Esophagus squamous epithelium (tissue), 5 donors: ENCODE data around the gene GFOD2. TPM values are rescaled to one million over a fixed set of nuclear protein-coding genes. Genes with fewer than 3 reads are reported as not detected.
"Not testable (repeated sequence)": the region's sequence is repeated elsewhere in the genome, so short reads cannot be mapped to it uniquely, and the experiment has no call there.

Source experiments
- DNase-seq: peaks from one replicate; lab custom pipeline; 2025; lab: John Stamatoyannopoulos, UW
- H3K27ac ChIP-seq, 4 donors: fragments of 200-600 bp; sonication (generic); one replicate each; pipeline ENCODE4 v1.5.1; 2016 to 2019; ENCODE audit warnings: mild to moderate bottlenecking in 1 of 4
- H3K27me3 ChIP-seq, 4 donors: fragments of 200-600 bp; sonication (generic); 1 replicate in 3 of 4; 2 replicates in 1 of 4; pipeline versions ENCODE4 v1.5.1 to v1.6.0; 2017 to 2021; ENCODE audit warnings: antibody characterized with exemption in 1 of 4
- H3K36me3 ChIP-seq, 3 donors: fragments of 200-600 bp; sonication (generic); one replicate each; pipeline ENCODE4 v1.5.1; 2016 to 2019
- H3K4me1 ChIP-seq, 3 donors: fragments of 200-600 bp; sonication (generic); one replicate each; pipeline ENCODE4 v1.5.1; 2017 to 2019
- H3K4me3 ChIP-seq, 4 donors: fragments of 200-600 bp; sonication (generic); 1 replicate in 3 of 4; 2 replicates in 1 of 4; pipeline ENCODE4 v1.5.1; 2016 to 2019; ENCODE audit warnings: mild to moderate bottlenecking in 2 of 4, moderate library complexity in 1 of 4
- H3K9me3 ChIP-seq, 3 donors: fragments of 200-600 bp; sonication (generic); one replicate each; pipeline ENCODE4 v1.5.1; 2016 to 2019
- POLR2A ChIP-seq, 4 donors: fragments of 450-650 bp; IDR thresholded peaks; one replicate each; pipeline ENCODE4 v1.6.1; 2017; ENCODE audit warnings: antibody characterized with exemption in 4 of 4, mild to moderate bottlenecking in 4 of 4, moderate library complexity in 3 of 4
- whole genome bisulfite sequencing, 2 donors: methylation state at CpG; one replicate each; pipeline ENCODE4 v1.1.5; 2018; 5-methylcytosine and 5-hydroxymethylcytosine counted together
- intact Hi-C: fragments of 100-400 bp; cut with DNase I; formaldehyde crosslinking; loops from one replicate; pipeline ENCODE4 v1.15.0; 2022
- total RNA-seq, 4 donors: library from RNA; depleted of rRNA; stranded (reverse); fragments of >200 nt; gene quantifications; one replicate each; pipeline ENCODE4 v1.1.0, GENCODE V29; 2016
- TF ChIP-seq, protein P1 (sequence below), 6 experiments: fragments of 450-650 bp in 4 of 6; fragments of 200-600 bp in 2 of 6; sonication (generic) in 2 of 6; IDR thresholded peaks; one replicate each; pipeline ENCODE4 v1.5.1; 2016 to 2019; ENCODE audit warnings: antibody characterized with exemption in 6 of 6, mild to moderate bottlenecking in 4 of 6, moderate library complexity in 4 of 6
- donor health status: DM: yes; HTN: yes; CAD: no.

GFOD2 gene
- total RNA-seq, 4 donors from 2014 or later: 26.1 to 63.3 (median 37.3) TPM

DNA sequence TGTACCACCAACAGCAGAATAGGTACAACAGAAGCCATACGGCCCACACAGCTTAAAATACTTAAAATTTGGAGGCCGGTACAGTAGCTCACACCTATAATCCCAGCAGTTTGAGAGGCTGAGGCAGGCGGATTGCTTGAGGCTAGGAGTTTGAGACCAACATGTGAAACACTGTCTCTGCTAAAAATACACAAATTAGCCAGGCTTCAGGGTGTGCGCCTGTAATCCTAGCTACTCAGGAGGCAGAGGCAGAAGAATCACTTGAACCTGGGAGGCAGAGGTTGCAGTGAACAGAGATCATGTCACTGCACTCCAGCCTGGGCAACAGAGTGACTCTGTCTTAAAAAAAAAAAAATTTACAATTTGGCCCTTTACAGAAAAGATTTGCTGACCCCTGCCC lies 17.0 kb downstream of the GFOD2 start:
- H3K36me3 ChIP-seq: peaks cover 0 to 22% (median 0%) of the 10 kb centered on the region in 3 donors
- TF ChIP-seq POLR2A (IDR thresholded peaks at IDR 0.05): no peak
- TF ChIP-seq, protein P1, sequence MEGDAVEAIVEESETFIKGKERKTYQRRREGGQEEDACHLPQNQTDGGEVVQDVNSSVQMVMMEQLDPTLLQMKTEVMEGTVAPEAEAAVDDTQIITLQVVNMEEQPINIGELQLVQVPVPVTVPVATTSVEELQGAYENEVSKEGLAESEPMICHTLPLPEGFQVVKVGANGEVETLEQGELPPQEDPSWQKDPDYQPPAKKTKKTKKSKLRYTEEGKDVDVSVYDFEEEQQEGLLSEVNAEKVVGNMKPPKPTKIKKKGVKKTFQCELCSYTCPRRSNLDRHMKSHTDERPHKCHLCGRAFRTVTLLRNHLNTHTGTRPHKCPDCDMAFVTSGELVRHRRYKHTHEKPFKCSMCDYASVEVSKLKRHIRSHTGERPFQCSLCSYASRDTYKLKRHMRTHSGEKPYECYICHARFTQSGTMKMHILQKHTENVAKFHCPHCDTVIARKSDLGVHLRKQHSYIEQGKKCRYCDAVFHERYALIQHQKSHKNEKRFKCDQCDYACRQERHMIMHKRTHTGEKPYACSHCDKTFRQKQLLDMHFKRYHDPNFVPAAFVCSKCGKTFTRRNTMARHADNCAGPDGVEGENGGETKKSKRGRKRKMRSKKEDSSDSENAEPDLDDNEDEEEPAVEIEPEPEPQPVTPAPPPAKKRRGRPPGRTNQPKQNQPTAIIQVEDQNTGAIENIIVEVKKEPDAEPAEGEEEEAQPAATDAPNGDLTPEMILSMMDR (IDR thresholded peaks at IDR 0.05): no peak
- H3K4me1 ChIP-seq: peaks cover 4 to 46% (median 4%) of the 10 kb centered on the region in 3 donors
- no peaks in the 10 kb centered on the region for H3K9me3 ChIP-seq
- no peak for DNase-seq
- intact Hi-C loops: no loop called here
- peak overlapping the region in 1 of 4 donors; percentile 25 for H3K27ac ChIP-seq
- no peak overlapping the region for H3K4me3 ChIP-seq
- WGBS, 2 donors: 82 to 88% methylated on average over 4 of the region's 4 CpGs
- no peaks in the 10 kb centered on the region for H3K27me3 ChIP-seq

DNA sequence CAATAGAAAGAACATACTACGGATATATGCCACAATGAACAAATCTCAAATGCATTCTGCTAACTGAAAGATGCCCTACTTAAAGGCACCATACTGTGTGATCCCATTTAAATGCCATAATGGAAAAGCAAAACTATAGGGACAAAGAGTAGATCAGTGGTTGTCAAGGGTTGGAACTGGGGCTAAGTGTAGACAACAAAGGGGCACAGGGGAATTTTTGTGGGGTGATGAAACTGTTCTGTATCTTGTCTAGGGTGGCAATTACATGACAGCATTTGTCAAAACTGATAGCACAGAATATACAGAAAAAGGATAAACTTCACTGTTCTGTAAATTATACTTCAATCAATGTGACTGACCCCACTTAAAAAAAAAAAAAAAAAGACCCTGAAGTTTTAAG lies 17.7 kb downstream of the GFOD2 start:
- Histone ChIP-seq H3K9me3 (no peaks in the 10 kb centered on the region), H3K27ac (no peak overlapping the region), H3K36me3 (peaks cover 0 to 22% (median 0%) of the 10 kb centered on the region in 3 donors), H3K4me3 (no peak overlapping the region), H3K27me3 (no peaks in the 10 kb centered on the region), H3K4me1 (peaks cover 4 to 53% (median 4%) of the 10 kb centered on the region in 3 donors)
- 88 to 90% methylated on average over 1 of the region's 1 CpG for WGBS, 2 donors
- TF ChIP-seq POLR2A (IDR thresholded peaks at IDR 0.05): no peak
- TF ChIP-seq, protein P1 (IDR thresholded peaks at IDR 0.05): no peak
- intact Hi-C loops: no loop called here
- DNase-seq: no peak

DNA sequence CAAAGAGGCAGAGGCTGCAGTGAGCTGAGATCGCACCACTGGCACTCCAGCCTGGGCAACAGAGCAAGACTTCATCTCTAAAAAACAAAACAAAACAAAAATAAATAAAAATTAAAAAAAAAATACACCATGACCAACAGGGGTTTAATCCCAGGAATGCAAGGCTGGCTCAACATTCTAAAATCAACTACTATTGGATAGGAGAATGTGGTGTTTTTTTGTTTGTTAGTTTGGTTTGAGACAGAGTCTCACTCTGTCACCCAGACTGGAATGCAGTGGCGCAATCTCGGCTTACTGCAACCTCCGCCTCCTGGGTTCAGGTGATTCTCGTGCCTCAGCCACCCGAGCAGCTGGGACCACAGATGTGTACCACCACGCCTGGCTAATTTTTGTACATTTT lies 19.9 kb downstream of the GFOD2 start:
- no peak overlapping the region for H3K27ac ChIP-seq
- no peaks in the 10 kb centered on the region for H3K27me3 ChIP-seq
- peaks cover 0 to 44% (median 4%) of the 10 kb centered on the region in 3 donors for H3K4me1 ChIP-seq
- WGBS, 2 donors: 84 to 97% methylated on average over 6 to 7 of the region's 7 CpGs
- H3K36me3 ChIP-seq: peaks cover 0 to 22% (median 0%) of the 10 kb centered on the region in 3 donors
- intact Hi-C loops: no loop called here
- TF ChIP-seq POLR2A (IDR thresholded peaks at IDR 0.05): no peak
- TF ChIP-seq, protein P1 (IDR thresholded peaks at IDR 0.05): no peak
- no peak for DNase-seq
- H3K9me3 ChIP-seq: no peaks in the 10 kb centered on the region
- H3K4me3 ChIP-seq: no peak overlapping the region

DNA sequence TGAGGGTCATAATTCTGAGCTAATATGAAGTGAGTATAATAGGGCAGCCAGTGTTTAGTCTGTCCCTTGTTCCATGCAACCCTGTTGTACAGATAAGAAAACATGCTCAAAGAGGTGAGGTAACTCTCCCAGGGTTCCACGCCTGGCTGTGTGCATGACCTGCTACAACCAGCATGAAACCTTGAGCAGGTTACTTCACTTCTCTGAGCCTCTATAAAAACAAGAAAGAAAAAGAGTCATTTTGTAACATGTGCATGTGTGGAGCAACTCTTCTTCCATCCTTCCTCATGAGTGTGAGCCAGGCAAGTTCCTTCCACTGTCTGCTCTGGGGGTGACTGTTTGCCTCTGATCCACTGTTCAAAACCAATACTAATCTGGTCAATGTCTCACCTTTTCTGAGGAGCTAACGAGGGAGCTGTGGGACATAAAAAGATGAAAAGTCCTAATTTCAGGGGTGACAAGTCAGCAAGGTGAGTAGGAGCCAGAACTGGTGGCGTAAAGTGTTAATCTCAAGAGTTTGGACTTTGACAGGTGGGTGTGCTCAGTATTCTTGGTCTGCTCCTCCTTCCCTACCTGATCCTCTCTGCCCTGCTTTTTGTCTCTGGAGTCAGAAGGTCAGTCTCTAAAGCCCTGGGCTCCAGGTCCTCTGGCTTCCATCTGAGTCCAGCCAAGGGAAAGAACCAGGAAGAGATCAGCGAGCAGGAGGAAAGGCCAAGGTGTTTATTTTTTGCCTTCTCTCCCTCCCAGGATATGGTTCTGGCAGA lies 21.5 kb downstream of the GFOD2 start:
- H3K4me1 ChIP-seq: peaks cover 0 to 28% (median 4%) of the 10 kb centered on the region in 3 donors
- H3K27ac ChIP-seq: peak overlapping the region; percentile 43 to 78 (median 74)
- WGBS, 2 donors: 63 to 76% methylated on average over 4 of the region's 4 CpGs
- no peak for DNase-seq
- intact Hi-C loops: no loop called here
- no peaks in the 10 kb centered on the region for H3K9me3 ChIP-seq
- TF ChIP-seq, protein P1 (IDR thresholded peaks at IDR 0.05): no peak
- TF ChIP-seq POLR2A (IDR thresholded peaks at IDR 0.05): no peak
- no peaks in the 10 kb centered on the region for H3K27me3 ChIP-seq
- peaks cover 0 to 22% (median 0%) of the 10 kb centered on the region in 3 donors for H3K36me3 ChIP-seq
- H3K4me3 ChIP-seq: no peak overlapping the region

DNA sequence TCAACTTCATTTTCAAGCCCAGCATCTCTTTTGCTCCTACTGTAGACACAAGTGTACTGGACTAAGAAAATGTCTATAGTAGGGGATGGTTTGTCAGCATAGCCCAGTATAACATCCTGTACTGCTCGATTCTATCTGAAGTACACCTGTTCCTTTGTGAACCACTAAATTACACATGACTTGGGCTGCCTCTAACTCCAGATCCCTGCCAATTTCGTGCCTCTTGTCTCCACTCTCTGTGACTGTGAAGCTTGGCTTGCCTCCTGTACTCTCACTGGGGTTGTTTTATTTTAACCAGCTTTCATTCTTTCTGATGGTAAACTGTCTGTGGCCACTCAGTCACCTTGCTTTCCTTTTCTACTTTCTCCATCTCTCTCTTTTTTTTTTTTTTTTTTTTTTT lies 24.5 kb downstream of the GFOD2 start:
- TF ChIP-seq, protein P1 (IDR thresholded peaks at IDR 0.05): no peak
- no peak for TF ChIP-seq POLR2A (IDR thresholded peaks at IDR 0.05)
- intact Hi-C loops: no loop called here
- Histone ChIP-seq H3K9me3 (no peaks in the 10 kb centered on the region), H3K4me3 (no peak overlapping the region), H3K36me3 (peaks cover 0 to 13% (median 0%) of the 10 kb centered on the region in 3 donors), H3K27me3 (no peaks in the 10 kb centered on the region), H3K4me1 (peaks cover 0 to 26% (median 4%) of the 10 kb centered on the region in 3 donors), H3K27ac (no peak overlapping the region)
- DNase-seq: no peak
- 60 to 68% methylated on average over 2 of the region's 2 CpGs for WGBS, 2 donors

DNA sequence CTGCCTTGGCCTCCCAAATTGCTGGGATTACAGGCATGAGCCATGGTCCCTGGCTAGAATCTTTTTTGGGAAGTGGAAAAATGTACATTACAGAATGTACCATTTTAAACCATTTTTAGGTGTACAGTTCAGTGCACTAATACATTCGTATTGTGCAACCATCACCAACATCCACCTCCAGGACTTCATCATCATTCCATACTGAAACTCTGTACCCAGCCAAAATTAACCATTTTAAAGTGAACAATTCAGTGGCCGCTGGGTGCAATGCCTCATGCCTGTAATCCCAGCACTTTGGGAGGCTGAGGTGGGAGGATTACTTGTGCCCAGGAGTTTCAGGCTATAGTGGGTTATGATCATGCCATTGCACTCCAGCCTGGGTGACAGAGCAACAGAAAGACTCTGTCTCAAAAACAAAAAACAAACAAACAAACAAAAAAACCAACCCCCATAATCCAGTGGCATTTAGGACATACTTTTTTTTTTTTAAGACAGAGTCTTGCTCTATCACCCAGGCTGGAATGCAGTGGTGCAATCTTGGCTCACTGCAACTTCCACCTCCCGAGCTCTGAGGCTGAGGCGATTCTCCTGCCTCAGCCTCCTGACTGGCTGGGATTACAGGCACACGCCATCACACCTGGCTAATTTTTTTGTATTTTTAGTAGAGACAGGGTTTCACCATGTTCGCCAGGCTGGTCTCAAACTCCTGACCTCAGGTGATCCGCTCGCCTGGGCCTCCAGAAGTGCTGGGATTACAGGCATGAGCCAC lies 25.4 kb downstream of the GFOD2 start:
- H3K9me3 ChIP-seq, H3K36me3 ChIP-seq, H3K4me3 ChIP-seq, H3K27me3 ChIP-seq, intact Hi-C loops, DNase-seq, H3K27ac ChIP-seq: not testable (repeated sequence)
- H3K4me1 ChIP-seq: peaks cover 0 to 25% (median 4%) of the 10 kb centered on the region in 3 donors
- WGBS, 2 donors: 85 to 90% methylated on average over 8 of the region's 8 CpGs
